Activated CD4-positive, alpha-beta T cell treated with anti-CD3 and anti-CD28 coated beads, Interleukin-2, amount 50 U/mL, for 16 hours (primary cell): Measurements from ENCODE around the gene GNAZ.
"Not testable (repeated sequence)": the region's sequence is repeated elsewhere in the genome, so short reads cannot be mapped to it uniquely, and the experiment has no call there.

ENCODE experiments used
- DNase-seq: peaks from one replicate; pipeline ENCODE4 v3.0.0-alpha.2; 2020

GNAZ gene

GRCh38 chr22:23045461-23045860, 24.9 kb upstream of the GNAZ start:
- no peak for DNase-seq

DNA sequence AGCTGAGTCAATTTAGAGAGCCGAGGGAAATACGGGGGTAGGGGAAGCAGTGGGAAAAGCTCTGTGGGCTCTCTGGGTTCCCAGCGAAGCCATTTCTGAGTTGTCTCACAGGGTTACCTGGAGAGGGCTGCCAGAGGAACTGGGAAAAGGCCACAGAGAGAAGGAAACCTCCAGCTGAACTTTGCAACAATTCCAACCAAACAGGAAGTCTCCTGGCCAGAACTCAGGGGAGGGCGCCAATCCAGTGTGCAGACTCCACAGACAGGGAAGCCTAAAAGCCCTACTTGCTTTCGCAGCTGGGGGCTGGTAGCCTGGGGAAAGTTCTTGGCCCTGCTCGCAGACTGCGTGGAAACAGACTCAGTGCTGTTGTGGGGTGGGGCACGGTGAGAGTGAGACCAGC, 23.1 kb upstream of the GNAZ start:
- no peak for DNase-seq

DNA sequence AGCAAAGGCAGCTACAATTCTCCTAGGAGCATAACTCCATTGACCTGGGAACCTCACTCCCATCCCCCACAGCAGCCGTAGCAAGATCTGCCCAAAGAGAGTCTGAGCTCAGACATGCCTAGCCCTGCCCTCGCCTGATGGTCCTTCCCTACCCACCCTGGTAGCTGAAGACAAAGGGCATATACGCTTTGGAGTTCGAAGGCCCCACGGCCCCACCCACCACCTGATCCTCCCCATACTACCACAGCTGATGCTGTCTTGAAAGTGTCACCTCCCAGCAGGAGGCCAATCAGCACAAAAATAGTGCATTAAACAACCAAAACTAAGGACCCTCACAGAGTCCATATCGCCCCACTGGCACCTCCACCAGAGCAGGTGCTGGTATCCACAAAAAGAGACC, 22.6 kb upstream of the GNAZ start:
- no peak for DNase-seq

DNA sequence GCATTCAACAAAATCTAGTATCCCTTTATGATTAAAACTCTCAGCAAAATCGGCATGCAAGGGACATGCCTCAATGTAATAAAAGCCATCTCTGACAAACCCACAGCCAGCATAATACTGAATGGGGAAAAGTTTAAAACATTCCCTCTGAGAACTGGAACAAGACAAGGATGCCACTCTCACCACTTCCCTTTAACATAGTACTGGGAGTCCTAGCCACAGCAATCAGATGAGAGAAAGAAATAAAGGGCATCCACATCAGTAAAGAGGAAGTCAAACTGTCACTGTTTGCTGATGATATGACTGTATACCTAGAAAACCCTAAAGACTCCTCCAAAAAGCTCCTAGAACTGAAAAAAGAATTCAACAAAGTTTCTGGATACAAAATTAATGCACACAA, 19.8 kb upstream of the GNAZ start:
- not testable (repeated sequence) for DNase-seq

DNA sequence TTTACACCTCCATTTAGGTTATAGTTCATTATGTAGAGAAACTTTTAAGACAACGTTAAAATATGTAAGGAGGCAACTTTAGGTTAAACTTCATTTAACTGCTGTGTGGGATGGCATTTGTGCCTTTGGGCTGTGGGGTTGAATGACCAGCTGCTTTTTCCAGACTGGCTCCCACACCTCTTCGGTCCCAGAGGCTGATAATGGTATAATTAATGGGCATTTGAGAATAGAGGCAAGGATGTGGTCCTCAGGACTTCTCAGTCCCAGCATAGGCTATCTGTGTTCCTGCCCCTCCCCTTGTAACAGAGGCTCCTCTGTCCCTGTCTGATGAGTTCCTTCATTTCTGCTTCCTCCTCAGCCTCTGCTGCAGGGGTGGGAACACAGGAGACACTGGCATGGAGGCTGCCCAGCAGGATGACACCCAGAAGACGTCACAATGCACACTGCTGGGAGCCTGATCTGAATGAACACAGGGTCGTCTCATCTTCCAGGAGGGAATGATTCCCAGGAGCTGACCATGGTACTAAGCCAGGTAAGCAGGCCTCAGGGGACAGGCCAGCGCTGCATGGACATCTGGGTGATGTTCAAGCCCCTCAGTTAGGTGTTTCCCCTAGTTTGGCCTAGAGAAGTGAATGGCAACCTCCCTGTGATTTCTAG, 17.1 kb upstream of the GNAZ start:
- DNase-seq: no peak

- no peak for DNase-seq
Measured at GRCh38 chr22:23053912-23054530, 16.3 kb upstream of the GNAZ start.

- no peak for DNase-seq
Measured at GRCh38 chr22:23054531-23055257, 15.6 kb upstream of the GNAZ start.

GRCh38 chr22:23055449-23056179, 14.7 kb upstream of the GNAZ start:
- no peak for DNase-seq

- DNase-seq: no peak
Measured at GRCh38 chr22:23057331-23057730, 13.0 kb upstream of the GNAZ start.

GRCh38 chr22:23058063-23058462, 12.3 kb upstream of the GNAZ start:
- DNase-seq: no peak

GRCh38 chr22:23058481-23059283, 11.6 kb upstream of the GNAZ start:
- no peak for DNase-seq

GRCh38 chr22:23059284-23059948, 10.9 kb upstream of the GNAZ start:
- no peak for DNase-seq

- no peak for DNase-seq
Measured at GRCh38 chr22:23060612-23061400, 9.5 kb upstream of the GNAZ start.

DNA sequence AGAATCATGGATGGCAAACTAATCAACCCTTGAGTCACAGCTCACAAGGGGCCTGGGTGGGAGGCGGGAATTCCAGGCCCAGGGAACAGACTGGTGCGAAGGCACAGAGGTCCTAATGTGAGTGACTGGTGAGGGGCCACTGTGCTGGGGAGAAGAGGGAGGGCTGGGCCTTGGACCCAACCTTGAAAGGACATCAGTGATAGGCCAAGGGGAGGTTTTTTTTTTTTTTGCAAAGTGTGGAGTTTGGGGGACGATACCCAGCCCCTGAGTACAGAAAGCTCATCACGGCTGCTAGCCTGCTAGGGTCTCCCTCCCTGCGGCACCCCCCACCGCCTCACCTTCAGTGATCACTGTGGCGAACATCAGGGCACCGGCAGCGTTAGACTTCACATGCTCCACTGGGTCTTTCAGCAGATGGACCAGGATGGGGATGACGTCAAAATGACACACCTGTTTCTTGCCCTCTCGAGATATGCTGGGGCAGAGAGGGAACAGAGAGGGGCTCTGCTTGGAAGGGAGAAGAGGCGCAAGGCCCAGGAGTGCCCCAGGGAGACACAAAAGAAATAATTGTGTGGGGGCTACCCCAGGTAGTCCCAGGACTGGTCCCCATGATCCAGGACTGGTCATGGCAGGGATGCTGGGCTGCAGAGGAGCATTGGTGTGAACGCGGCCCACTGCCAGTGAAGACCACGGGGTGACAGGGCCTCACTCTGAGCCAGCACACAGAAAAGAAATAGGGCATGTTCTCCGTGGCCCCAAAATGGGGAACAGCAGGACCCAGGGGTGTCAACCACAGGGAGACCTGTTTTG, 8.6 kb upstream of the GNAZ start:
- DNase-seq: no peak

DNA sequence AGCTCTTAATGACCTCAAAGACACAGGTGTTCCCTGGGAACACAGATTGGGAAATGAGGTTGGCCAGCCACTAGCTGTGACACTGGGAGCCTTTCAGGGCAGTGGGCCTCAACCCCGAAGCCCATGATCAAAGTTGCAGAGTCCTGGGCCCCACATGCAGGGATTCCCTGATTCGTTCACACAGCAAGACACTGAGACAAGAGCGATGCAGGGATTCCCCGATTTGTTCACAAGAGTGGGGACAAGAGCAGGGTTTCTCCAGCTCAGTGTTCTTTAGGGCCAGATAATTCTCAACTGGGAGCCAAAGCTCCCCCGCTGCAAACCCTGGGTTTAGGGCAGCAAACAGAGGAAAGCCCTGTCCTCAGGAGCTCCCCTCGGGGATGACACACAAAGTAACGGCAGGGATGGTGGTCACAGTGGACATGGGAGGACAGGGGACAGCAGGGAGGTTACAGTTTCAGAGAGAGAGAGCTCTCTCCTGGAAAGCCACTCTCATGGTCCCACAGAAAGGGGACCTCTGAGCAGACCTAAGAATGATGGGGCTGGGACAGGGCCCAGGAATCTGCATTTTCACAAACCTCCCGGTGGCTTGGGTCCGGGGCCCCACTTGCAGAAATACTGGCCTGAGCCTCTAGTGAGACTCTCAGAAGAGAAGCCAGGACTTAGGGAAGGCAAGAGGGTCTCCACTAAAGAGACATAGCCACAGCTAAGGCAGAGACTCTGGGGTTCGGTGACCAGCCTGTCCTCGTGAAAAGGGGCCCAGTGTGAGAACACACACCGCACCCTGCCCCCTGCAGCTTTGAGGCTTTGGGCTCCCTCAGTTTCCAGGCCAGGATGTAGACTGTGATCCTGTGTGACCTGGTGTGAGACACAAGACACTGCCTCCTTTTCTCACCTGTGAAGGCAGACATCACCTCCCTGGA, 7.4 kb upstream of the GNAZ start:
- no peak for DNase-seq

DNA sequence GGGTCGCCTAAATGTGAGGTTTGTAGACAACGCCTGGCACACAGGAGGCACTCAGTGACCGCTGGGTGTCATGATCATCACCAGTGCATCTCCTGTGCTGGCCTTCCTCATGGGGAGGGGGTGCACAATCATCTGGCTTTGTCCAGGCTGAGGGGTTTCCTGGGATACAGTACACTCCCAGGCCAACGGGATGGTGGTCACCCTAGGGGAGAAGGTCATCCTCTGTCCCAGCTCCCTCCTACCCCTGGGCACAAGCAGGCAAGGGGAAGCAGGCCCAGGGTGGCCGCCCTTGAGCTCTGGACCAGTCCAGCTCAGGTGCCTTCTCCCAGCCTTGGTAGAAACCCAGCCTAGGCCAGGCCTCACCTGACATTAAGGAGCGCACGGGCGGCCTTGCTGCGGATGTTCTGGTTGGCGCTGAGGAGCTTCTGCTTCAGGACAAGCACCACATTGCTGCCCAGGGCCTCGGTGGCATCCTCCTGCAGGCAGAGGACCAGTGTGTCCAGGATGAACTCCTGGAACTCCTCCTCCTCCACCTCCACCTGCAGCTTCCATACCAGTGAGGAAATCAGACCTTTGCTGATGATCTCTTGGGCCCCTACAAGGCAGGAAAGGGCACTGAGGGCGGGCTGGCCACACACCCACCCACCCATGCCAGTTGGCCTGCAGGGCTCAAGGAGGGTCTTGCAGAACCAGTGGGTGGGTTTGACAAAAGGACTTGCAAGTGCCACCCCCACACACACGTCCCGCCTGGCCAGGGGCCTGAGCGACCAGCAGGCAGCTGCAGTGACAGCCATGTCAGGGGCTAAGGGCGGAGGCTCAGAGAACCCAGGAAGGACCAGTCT, 6.6 kb upstream of the GNAZ start:
- no peak for DNase-seq

DNA sequence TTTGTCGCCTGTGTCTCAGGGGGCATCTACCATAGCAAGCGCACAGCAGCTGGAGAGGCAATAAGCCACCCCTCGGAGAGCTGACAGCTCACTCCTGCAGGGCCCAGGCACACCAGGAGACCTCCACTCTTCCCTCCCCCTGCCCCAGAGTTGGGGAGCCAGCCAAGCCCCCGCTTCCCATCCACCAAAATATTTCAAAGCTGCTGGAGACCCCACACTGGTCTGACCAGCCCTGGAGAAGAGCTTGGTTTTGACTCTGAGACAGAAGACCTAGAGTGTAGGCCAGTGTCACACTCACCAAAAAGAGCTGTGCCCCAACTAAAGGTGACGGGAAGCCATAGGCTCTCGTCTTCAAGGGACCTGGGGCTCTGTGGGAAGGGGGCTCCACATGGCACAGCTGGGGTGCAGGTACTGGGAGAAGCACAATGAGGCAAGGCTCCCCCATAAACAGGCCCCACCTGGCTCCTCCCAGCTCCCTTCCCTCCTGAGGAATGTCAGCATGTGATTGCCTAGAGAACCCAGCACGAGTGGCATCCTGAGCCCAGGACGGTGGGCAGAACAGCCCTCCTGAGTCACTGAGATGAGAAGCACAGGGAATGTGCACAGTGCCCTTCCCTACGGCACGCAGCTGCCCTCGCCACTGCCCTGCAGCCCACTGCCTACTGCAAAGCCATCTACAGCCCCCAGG, 5.8 kb upstream of the GNAZ start:
- no peak for DNase-seq

DNA sequence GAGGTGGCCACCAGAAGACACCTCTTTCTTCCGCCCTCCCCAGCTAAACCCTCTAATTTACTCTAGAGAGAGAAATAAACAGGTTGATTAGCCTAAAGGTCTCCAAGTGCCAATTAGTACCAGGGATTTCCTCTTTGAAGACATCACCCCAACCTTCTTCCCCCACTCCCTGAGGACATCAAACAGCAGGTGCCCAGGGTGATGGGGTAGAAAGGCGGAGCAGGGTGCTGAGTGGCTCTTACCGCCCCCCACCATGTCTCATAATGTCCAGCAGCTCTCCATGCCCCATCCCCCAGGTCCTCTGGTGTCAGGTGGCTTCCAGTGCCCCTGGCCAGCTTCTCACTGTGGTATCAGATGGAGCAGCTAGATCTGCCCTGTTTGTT, 5.3 kb upstream of the GNAZ start:
- DNase-seq: no peak
